GM19328 (cell line): ENCODE data around the gene SPOCD1.

Source experiments
- ATAC-seq: cut with Tn5 transposase; IDR thresholded peaks from one replicate; pipeline ENCODE4 v1.9.1; 2021; ENCODE audit warnings: mild to moderate bottlenecking, moderate library complexity; ENCODE audit not compliant: unreplicated experiment

Gene SPOCD1

DNA sequence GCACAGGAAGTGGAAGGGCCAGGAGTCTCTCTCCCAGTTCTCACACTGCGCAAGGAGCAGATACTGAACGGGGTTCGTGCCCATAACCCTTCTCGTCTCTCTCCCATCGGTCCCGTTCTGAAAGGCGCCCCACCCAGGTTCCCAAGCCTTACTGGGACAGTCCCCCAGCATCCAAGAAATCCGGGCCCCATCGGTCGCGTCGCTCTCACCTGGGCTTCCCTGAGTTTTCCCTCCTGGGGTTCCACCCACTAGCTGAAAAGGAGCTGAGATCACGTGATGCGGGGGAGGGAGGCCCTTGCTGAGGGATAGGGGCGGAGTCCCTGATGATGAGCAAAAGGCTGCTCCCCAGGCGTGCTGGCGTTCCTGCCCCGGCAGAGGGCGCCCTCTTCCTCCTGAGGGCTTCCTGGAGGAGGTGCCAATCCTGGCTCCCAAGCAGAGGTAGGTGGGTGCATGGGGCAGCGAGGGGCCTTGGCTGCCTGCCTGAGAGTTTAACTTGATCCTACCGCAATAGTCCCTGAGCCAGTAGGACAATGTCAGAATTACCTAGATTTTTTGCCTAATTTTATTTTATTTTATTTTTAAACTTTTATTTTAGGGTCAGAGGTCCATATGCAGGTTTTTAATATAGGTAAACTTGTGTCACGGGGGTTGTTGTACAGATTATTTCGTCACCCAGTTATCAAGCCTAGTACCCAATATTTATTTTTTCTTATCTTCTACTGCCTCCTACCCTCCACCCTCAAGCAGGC lies at the start of gene SPOCD1:
SPOCD1 (minus strand) TSS at position 271 of the 749 bp plus-strand sequence. CDS start 689 bp downstream, outside the sequence.
- no peak for ATAC-seq

GRCh38 chr1:31862071-31862470 lies 46.2 kb upstream of the SPOCD1 start:
- ATAC-seq, result no peak

DNA sequence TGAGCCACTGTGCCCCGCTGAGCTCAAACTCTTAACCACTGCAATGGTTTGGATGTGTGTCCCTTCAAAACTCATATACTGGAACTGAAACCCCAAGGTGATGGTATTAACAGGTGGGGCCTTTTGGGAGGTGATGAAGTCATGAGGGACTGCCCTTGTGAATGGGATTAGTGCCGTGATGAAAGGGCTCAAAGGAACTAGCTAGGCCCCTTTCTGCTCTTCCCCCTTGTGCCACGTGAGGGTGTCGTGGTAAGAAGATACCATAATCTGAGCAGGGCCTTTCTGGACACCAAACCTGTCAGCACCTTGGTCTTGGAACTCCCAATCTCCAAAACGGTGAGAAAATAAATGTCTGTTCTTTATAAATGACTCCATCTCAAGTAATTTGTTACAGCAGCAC lies 45.5 kb upstream of the SPOCD1 start:
- ATAC-seq, result no peak

DNA sequence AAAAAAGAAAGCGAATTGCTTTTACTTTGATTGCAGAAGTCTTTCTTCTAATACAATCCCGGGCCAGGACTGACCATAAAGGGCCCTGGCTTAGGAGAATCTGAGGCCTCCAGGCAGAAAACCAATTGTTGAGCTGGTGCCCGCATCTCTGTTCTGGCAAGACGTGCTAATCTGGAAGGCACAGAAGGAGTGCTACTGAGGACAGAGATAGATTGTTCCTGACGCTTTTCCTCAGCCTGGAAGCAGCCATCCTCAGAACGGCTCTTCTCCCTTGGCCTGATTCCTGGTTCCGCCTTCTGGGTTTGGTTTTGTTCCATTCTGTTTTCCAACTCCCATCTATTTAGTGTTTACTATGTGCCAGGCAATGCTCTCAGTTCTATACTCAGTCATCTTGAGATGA lies 44.8 kb upstream of the SPOCD1 start:
- ATAC-seq, result no peak

GRCh38 chr1:31859719-31860118 lies 43.9 kb upstream of the SPOCD1 start:
- no peak for ATAC-seq

GRCh38 chr1:31859044-31859443 lies 43.2 kb upstream of the SPOCD1 start:
- ATAC-seq, result no peak

DNA sequence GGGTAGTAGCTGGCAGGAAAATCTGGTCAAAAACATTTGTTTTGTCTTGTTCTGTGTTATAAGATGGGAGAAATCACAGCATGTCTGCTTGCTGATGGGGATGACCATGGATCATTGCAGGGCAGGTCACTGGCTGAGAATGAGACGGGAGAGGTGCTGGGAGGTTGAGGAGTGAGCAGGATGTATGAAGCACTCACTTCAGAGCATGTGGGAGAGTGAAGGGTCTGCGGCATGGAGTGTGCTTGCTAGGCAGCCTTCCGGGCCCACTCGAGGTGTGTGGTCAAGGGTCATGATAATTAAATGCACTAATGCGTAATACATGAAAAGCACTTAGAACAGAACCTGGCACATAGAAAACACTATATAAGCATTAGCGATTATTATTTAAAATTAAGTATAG lies 42.0 kb upstream of the SPOCD1 start:
- no peak for ATAC-seq

DNA sequence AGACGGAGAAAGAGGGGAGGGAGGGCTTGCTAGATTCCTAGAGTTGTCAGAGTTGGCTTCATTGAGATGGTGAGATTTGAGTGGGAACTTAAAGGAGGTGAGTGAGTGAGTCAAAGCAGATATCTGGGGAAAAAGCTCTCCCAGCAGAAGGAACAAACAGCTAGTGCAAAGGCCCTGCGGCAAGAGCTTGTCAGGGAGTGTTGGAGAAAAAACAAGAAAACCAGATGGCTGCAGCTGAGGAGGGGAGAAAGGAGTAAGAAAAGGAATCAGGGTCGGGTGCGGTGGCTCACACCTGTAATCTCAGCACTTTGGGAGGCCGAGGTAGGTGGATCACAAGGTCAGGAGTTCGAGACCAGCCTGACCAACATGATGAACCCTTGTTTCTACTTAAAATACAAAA lies 40.3 kb upstream of the SPOCD1 start:
- ATAC-seq, result no peak

GRCh38 chr1:31855038-31855845 lies 39.4 kb upstream of the SPOCD1 start:
- no peak for ATAC-seq

- no peak for ATAC-seq
Measured at GRCh38 chr1:31849653-31850052, 33.8 kb upstream of the SPOCD1 start.

GRCh38 chr1:31848381-31848897 lies 32.6 kb upstream of the SPOCD1 start:
- no peak for ATAC-seq

DNA sequence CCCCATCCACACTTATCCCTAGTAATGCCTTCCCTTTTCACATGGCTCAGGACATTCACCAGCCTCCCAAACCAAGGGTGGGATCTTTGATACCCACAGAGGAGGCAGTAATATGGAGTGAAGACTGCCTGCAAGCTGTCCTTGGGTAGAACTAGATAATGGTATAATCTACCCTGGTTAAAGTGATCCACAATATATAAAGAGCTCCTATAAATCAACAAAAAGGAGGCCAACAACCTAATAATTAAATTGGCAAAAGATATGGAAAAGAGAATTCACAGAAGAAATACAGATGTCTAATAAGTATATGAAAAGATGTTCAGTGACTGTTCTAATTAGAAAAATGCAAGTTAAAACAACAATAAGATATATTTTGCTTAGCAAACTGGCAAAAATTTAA lies 30.7 kb upstream of the SPOCD1 start:
- no peak for ATAC-seq

GRCh38 chr1:31843506-31843905 lies 27.7 kb upstream of the SPOCD1 start:
- ATAC-seq, result no peak

GRCh38 chr1:31839662-31840343 lies 24.0 kb upstream of the SPOCD1 start:
- ATAC-seq, result no peak

DNA sequence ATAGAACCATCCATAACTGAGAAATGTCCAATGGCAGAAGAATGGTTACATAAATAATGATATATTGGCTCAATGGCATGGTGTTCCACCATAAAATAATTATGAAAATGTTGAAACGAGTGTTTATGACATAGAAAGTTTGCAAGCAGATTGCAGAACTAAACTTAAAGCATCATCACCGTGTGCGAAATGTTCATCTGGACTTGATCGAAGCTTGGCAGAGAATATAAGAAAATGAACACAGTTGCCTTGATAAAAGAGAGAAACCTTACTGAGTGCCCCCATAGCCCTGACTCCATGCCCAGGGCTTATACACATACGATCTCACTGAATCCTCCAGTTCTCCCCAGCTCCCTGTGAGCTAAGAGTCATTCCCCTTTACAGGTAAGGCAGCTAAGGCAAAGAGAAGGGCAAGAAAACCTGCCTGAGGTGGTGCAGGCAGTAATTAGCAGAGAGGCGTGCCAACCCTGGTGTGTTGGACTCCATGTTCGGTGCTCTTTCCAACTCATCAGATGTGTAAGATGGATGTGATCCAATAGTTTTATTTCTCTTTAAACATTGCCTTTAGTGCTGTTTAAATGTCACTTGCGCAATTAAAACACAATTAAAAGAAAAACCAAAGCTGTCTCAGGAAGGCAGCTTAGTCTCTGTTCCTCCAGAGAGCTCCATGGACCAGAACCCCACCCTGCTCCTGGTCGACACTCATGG lies 21.8 kb upstream of the SPOCD1 start:
- ATAC-seq, result no peak

DNA sequence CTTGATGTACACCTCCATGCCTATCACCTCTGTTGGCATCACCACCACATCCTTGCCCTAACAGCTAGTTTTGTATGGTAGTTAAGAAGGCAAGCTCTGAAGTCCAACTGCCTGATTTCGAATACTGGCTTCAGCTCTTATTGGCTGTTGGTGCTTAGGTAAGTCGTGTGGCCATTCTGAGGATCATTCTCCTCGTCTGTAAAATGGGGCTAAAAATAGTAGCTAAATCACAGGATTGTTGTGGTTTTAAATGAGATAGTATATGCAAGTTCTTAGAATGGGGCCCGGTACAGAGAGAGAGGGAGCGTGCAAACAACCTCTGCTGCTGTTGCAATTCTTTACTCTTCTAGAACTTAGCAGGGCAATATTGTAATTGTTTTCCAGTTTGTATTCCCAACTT lies 20.8 kb upstream of the SPOCD1 start:
- no peak for ATAC-seq

DNA sequence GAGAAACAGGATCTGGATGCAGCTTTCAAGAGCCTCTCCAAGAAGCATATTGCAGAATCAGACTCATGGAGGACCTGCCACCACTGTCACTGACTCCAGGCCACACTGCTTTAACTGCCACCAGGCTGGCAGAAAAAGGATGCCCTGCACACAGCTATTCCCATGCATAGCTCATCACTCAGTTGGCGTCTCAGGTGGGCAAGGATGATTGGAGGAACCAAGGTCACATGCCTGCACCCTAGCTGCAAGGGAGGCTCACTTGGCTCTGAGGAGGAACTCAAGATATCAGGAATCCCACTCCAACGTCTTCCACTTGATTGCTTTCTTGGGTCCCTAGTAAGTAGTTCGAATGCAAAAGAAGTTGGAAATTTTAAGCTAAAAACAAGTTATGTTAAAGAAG lies 19.6 kb upstream of the SPOCD1 start:
- ATAC-seq, result no peak

DNA sequence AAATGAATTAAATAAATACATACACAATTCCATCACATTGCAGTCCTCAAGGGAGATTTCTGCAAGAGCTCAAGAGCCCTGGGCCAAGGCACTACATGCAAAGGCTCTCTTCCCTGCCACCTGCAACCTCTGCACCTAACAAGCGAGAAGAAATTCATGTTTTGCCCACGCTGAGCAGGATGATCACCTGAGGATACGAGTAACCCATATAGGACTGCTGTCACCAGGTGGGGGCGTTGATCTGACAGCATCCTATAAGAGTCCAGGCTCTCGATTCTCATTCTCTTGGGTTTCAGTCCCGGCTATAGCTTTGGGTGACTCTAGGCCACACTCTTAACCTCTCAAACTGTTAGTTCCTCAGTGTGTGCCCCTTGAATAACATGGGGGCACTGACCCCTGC lies 18.7 kb upstream of the SPOCD1 start:
- ATAC-seq, result no peak

GRCh38 chr1:31831397-31832378 lies 15.9 kb upstream of the SPOCD1 start:
- no peak for ATAC-seq

- ATAC-seq, result no peak
Measured at GRCh38 chr1:31830511-31830910, 14.7 kb upstream of the SPOCD1 start.
